ENCODE results near the gene CAPS.

The CAPS gene

GRCh38 chr19:5933391-5934068 lies 19.5 kb downstream of the CAPS start:
- no peak for DNase-seq (ENCODE audit: low read depth in 3 of 3)

- DNase-seq (ENCODE audit: low read depth in 3 of 3) = no peak
Observed at GRCh38 chr19:5934069-5934401, 20.0 kb downstream of the CAPS start.

- no peak for DNase-seq (ENCODE audit: low read depth in 3 of 3)
Observed at GRCh38 chr19:5934774-5935472, 20.9 kb downstream of the CAPS start.

GRCh38 chr19:5935473-5936291 lies 21.6 kb downstream of the CAPS start:
- no peak for DNase-seq (ENCODE audit: low read depth in 3 of 3)

GRCh38 chr19:5936292-5936592 lies 22.2 kb downstream of the CAPS start:
- DNase-seq (ENCODE audit: low read depth in 3 of 3) = no peak

GRCh38 chr19:5937550-5937949 lies 23.5 kb downstream of the CAPS start:
- no peak for DNase-seq (ENCODE audit: low read depth in 3 of 3)

- no peak for DNase-seq (ENCODE audit: low read depth in 3 of 3)
Observed at GRCh38 chr19:5940260-5941208, 26.5 kb downstream of the CAPS start.

- no peak for DNase-seq (ENCODE audit: low read depth in 3 of 3)
Observed at GRCh38 chr19:5941673-5942072, 27.6 kb downstream of the CAPS start.

- no peak for DNase-seq (ENCODE audit: low read depth in 3 of 3)
Observed at GRCh38 chr19:5943045-5943444, 29.0 kb downstream of the CAPS start.

GRCh38 chr19:5943623-5944022 lies 29.6 kb downstream of the CAPS start:
- DNase-seq (ENCODE audit: low read depth in 3 of 3) = no peak

GRCh38 chr19:5947435-5947834 lies 33.4 kb downstream of the CAPS start:
- DNase-seq (ENCODE audit: low read depth in 3 of 3) = no peak

- no peak for DNase-seq (ENCODE audit: low read depth in 3 of 3)
Observed at GRCh38 chr19:5948752-5949564, 34.9 kb downstream of the CAPS start.

- DNase-seq (ENCODE audit: low read depth in 3 of 3) = peak in 1 of 3 donors; percentile 12
Observed at GRCh38 chr19:5949792-5950305, 35.8 kb downstream of the CAPS start.

- DNase-seq (ENCODE audit: low read depth in 3 of 3) = no peak
Observed at GRCh38 chr19:5950741-5951140, 36.7 kb downstream of the CAPS start.

- no peak for DNase-seq (ENCODE audit: low read depth in 3 of 3)
Observed at GRCh38 chr19:5951338-5951861, 37.3 kb downstream of the CAPS start.

GRCh38 chr19:5952193-5953029 lies 38.4 kb downstream of the CAPS start:
- no peak for DNase-seq (ENCODE audit: low read depth in 3 of 3)

- DNase-seq (ENCODE audit: low read depth in 3 of 3) = no peak
Observed at GRCh38 chr19:5953030-5953589, 39.1 kb downstream of the CAPS start.

- DNase-seq (ENCODE audit: low read depth in 3 of 3) = no peak
Observed at GRCh38 chr19:5953680-5954213, 39.7 kb downstream of the CAPS start.

GRCh38 chr19:5954293-5954692 lies 40.2 kb downstream of the CAPS start:
- DNase-seq (ENCODE audit: low read depth in 3 of 3) = no peak

Data from stimulated activated CD4-positive, alpha-beta T cell treated with anti-CD3 and anti-CD28 coated beads, TNF-alpha, amount 100 ng/mL, for 48 hours (primary cell).